Amniotic epithelial cell (primary cell): Measurements from ENCODE around the gene DUOXA1.
"Not testable (repeated sequence)": the region's sequence is repeated elsewhere in the genome, so short reads cannot be mapped to it uniquely, and the experiment has no call there.

Experiments used
- DNase-seq: peaks from one replicate; pipeline ENCODE4 v3.0.0-alpha.2; 2010; ENCODE audit warnings: low read depth

The DUOXA1 gene

GRCh38 chr15:45112591-45113379 lies 16.9 kb downstream of the DUOXA1 start:
- DNase-seq: no peak

- no peak for DNase-seq
Measured at GRCh38 chr15:45112143-45112590, 17.5 kb downstream of the DUOXA1 start.

- no peak for DNase-seq
Measured at GRCh38 chr15:45111390-45112142, 18.1 kb downstream of the DUOXA1 start.

- DNase-seq: no peak
Measured at GRCh38 chr15:45110256-45110820, 19.3 kb downstream of the DUOXA1 start.

GRCh38 chr15:45107941-45108630 lies 21.6 kb downstream of the DUOXA1 start:
- DNase-seq: no peak

GRCh38 chr15:45106002-45106790 lies 23.5 kb downstream of the DUOXA1 start:
- no peak for DNase-seq

GRCh38 chr15:45105586-45105985 lies 24.1 kb downstream of the DUOXA1 start:
- no peak for DNase-seq

- DNase-seq: not testable (repeated sequence)
Measured at GRCh38 chr15:45104170-45104569, 25.5 kb downstream of the DUOXA1 start.

GRCh38 chr15:45102226-45102625 lies 27.5 kb downstream of the DUOXA1 start:
- DNase-seq: no peak

GRCh38 chr15:45101749-45102148 lies 27.9 kb downstream of the DUOXA1 start:
- DNase-seq: no peak

- DNase-seq: no peak
Measured at GRCh38 chr15:45100884-45101625, 28.6 kb downstream of the DUOXA1 start.

- DNase-seq: no peak
Measured at GRCh38 chr15:45099549-45100165, 30.0 kb downstream of the DUOXA1 start.

- DNase-seq: no peak
Measured at GRCh38 chr15:45097466-45097865, 32.2 kb downstream of the DUOXA1 start.

- DNase-seq: no peak
Measured at GRCh38 chr15:45095661-45096060, 34.0 kb downstream of the DUOXA1 start.

- DNase-seq: peak; percentile 38
Measured at GRCh38 chr15:45094358-45094730, 35.3 kb downstream of the DUOXA1 start.

- DNase-seq: no peak
Measured at GRCh38 chr15:45093622-45094357, 35.9 kb downstream of the DUOXA1 start.

GRCh38 chr15:45093013-45093412 lies 36.7 kb downstream of the DUOXA1 start:
- no peak for DNase-seq

- DNase-seq: no peak
Measured at GRCh38 chr15:45091576-45091975, 38.1 kb downstream of the DUOXA1 start.

GRCh38 chr15:45091161-45091560 lies 38.5 kb downstream of the DUOXA1 start:
- peak; percentile 76 for DNase-seq
